GM18498 (cell line): ENCODE data around the gene ADAMTS2.
"Not testable (repeated sequence)": the region's sequence is repeated elsewhere in the genome, so short reads cannot be mapped to it uniquely, and the experiment has no call there.

Experiments used
- ATAC-seq: cut with Tn5 transposase; IDR thresholded peaks from one replicate; pipeline ENCODE4 v1.9.1; 2021; ENCODE audit warnings: mild to moderate bottlenecking, moderate library complexity; ENCODE audit not compliant: unreplicated experiment

ADAMTS2 gene

DNA sequence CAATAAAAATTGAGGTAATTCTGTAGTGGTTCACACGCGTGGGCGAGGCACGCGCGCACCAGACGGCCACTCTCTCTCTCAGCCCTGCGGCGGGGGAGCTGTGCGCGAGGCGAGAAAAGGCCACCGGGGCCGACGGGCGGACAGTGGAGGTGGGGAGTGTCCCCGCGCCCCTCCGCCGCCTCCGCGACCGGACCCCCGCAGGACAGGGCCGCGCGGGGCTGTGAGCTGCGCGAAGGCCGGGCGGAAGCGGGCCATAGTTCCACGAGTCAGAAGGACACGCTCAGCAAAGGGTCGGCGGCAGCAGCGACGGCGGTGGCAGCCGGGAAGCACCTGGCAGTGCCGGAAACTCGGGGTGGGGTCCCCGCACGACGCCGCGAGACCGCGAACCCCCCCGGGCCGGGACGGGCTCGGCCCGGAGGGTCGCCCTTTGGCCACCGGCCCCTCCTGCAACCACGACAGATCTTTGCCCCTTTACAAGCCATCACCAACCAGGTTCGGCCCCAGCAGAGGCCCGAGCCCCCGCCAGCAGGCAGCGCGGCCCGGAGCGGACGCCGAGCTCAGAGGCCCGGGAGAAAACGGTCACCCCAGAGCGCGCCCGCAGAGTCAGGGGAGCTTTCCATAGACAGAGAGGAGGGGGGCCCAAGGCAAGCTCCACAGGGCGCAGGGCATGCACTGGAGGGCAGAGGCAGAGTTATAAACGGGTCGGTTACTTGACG, 224.2 kb downstream of the ADAMTS2 start:
- no peak for ATAC-seq

DNA sequence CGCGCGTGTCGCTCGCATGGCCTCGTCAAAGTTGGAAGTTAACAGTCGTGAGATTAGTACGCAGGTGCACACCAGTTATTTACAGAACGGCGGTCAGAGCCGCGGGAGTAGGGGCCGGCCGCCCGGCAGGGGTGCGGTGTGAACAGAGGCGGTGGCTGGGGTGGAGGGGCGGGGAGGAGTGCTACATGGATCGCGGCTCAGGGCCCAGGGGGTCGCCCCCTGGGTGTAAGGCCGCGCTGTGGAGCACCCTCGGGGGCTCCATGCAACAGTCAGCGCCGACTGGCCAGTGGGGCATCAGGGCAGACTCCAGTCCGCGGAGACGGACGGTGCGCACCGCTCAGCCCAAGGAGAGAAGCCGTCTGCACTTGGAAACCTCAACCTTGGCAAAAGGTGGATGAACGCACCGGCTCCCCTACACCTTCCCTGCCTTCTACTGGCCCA, 224.8 kb downstream of the ADAMTS2 start:
- no peak for ATAC-seq

DNA sequence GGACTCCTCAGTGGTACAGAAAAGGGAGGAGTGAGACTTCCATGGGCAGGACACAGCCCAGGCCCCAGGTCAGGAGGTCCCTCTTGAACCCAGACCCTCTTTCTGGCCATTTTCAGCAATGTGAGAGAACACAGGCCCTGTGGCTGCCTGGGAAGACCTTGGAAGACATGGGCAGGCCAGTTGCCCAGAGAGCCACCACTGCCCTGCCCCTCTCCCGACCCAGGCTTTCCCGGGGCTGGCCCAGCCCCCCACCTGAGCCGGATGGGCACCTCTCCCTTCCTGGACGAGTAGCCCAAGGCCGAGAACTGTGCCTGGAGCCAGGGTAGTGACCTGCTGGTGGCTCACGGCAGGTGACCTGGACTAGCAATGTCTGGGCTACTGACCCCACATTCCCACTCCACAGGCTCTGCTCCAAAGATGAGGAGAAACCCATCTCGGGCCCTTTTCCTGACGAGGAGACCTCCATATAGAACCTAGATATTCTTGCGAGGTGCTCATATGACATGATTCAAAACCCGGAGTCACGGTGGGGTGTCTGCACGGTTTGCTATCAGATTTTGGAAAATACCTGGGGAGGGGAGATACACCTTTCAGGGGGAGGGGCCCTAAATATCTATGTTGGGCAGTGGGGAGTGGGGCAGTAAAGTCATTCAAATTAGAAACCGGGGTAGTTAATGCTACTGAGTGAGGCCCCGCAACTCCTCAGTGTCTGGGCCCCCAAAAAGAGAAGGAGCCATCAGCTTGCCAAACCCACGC, 225.7 kb downstream of the ADAMTS2 start:
- no peak for ATAC-seq

DNA sequence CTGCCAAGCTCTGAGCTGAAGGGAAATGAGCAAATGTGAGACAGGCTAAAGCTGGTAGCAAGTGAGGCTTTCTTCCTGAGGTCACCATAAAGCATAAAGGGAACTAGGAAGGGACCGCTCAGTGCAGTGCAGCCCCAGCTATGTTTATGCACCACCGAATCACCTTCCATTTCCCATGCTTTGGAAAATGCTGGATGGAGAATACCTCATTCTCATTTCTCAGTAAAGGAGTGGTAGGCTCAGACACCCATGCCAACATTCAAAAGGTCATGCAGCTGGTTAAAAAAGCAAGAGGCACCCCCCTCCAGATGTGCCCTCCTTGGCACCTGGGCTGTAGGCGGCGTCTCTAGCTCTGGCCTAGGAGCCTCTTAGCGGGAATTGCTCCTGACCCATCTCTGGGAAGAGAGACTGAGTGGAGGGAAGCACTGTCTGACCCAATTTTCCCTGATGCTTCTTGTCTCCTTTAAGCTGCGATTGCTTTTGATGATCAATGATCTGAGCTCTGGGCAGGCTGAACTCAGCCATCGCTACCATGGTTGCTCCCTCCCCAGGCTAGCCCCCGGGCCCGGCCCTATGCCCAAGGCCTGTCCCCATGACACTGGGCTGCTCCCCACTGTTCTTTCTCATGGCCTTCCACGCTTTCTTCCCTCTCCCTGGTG, 226.4 kb downstream of the ADAMTS2 start:
- ATAC-seq, result no peak

DNA sequence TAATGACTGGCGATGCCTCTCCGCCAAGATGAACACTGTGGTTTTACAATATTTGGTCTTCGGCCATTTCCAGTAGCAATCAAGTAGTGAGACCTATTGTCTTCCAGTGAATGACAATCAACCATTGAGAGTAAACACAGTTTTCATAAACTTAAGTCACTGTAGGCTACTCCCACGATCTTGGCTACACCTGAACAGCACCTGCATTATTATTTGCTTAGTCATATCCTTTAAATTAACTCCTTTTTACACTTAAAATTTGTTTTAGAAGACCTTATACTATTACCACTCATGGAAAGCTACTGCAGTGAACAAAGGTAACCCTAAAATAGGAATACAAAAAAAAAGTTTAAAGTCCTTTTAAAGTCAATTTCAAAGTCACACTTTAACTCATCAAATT, 226.9 kb downstream of the ADAMTS2 start:
- ATAC-seq, result no peak

DNA sequence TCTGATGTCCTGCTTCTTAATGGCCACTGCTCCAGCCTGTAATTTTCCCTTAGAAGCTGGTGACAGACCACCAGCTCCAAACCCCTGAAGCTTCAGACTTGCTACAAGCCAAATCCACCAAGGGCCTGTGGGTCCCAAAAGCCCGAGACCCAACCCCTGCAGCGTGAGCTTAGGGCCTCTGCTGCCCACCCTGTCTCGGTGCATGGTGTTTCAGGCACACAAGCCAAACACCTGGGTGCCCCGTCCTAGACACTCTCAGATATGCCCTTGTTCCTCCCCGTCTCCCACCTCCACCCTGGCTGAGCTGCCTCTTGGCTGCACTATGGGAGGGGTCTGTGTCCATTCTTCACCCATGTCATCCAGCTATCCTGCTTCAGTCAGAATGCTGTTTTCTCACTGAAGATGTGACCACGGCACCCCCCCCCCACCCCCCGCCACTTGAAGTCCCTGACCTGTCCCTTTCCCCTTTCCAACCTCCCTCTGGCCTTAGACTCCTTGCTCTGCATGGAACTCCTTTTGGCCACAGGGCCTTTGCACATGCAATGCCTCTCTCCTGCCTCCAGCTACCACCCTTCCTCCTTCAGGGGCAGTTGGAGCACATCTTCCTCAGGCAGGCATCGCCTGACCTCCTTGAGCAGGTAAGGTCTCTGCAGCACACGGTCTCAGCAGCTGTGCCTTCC, 229.3 kb downstream of the ADAMTS2 start:
- ATAC-seq, result no peak

DNA sequence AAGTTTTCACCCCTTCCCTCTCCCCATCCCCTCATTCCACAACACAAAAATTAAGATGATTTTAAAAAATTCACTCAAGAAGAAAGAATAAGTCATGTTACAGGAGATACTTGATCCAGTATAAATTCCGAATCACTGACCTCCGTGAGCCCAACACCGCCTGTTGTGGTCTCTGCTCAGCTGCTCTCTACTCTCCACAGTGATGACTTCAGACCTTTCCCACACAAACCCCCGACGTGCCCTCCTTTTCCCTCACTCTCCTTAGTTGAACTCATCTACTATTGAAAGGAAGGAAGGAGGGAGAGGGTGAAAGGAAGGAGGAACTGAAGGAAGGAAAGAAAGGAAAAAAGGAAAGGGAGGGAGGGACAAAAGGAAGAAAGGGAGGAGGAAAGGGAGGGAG, 230.0 kb downstream of the ADAMTS2 start:
- no peak for ATAC-seq

DNA sequence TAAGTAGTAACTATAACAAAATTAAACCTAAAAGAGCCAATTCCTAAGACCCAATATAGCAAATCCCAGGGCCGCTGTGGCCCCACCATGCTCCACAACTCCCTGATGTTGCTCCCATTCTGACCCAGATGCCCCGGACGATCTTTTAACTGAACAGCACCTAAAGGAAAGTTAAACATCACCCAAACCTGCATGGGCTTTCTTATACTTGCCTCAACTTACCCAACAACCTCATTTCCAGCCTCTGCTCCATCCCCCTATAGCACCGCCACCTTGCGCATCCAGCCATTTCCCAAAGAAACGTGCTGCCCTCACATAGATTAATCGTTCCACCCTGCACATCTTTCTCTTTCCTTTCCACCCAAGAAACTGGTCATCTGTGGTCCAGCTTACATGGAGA, 230.5 kb downstream of the ADAMTS2 start:
- no peak for ATAC-seq

DNA sequence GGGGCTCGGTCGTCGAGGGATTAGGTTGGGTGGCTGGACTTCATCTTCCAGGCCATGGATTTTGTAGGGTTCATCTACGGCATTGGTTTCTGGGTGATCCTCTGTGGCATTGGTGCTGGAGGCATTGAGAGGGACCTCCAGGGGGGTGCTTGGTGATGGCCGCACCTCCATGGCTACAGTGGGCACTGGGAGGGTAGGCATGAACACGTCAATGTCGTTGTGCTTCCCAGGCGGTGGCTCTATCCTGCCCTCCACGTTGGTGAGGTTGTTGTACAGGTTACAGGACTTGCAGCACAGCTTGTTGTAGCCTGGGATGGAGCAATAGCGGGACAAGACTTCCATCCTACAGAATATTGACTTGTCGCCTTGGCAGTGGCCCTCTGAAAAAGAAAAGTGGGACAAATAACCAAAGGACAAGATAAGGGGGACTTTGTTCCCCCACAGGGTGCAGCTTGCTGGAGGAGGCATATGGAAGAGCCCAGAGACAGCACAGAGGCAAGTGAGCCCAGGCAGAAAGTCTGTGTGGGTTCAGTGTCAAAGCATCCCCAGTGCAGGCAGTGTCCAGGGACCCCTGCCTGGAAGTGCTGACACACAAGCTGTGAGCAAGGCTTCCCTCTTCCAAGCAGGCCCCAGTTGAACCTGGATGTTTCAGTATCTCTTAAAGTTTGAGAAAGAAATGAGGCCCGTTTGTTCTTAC, 231.2 kb downstream of the ADAMTS2 start:
- no peak for ATAC-seq

DNA sequence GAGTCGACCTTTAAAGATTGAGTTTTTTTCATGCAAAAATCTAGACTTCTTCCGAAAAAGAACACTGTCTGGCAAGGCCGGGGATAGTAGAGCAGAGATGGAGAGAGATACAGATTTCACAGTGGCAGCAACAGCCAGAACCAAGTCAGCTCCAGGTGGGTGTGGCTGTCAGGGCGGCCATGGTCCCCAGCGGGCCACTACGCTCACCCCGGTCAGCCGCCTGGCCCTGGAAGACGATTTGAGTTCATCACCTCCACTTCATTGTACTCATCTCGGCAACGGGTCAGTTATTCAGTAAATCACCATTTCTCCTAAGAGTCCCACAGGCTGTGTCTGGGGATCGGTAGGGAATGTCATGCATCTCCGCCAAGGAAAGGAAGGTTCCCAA, 232.1 kb downstream of the ADAMTS2 start:
- ATAC-seq, result no peak

DNA sequence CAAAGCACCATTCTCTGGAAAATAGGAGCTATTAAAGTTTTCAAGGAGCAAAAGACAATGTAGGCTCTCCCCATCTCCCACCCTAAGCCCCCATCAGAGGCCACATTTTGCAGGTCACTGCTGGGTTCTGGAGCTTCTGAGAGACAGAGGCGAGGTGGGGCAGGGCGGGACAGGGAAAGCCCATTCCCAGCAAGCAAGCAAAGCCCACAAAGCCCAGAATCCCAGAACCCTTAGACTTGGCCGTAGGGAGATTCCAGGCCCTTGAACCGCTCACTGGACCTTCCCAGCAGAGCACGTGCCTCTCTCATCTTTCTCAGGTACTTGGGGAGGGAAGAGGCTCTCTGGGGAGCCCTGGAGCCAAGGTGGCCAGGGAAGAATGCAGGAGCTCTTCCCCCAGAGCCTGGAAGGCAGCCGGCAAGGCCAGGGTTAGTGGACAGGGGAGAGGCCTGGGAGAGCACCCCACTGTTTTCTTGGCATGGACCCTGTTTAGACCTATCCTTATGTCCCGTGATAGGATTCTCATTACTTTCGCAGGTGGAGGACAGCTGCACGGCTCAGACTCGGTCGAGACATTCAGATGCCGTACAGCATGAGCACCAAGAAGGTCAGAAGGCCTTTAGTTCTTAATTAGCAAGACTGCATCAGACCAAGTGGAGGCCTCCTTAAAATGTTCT, 232.7 kb downstream of the ADAMTS2 start:
- ATAC-seq, result no peak

DNA sequence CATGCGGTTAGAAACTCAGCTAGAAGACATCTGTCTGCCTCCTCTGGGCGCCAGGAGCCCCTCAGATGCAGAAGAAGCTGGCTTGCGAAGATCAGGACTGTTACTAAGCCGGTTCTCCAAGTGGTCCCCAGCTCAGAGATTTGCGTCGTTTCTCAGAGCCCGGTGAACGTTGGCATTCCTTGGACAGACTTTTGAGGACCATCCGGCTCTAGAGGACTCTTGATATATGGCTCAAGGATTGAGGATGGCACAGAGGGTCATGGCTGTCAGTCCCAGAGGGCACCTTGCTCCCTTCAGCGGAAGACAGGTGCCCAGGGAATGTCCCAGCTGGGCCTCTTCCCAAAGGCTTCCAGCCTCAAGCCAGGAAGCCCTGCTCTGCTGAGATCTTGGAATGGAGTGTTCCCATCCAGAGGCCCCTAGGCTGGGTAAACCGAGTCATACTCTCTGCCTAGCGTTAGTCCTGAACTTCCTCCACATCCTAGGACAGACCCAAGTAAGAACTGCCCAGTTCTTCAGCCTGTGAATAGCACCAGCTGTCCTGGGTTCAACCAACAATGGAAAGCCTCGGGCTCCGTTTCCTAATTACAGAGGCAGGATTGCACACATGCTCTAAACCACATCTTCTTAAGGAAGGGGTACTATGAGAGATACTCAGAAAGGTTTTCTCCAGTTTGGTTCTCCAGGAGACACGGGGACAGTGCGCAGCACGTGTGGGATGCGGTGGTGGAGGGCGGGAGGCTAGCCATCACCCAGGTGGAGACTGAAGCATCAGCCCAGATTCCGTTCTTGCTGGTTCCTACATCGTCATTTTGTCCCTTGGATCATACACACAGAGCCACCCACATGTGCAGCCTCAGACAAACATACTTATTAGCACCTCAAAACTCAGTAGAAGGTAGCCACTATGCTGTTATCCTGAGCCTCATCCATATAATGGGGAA, 233.7 kb downstream of the ADAMTS2 start:
- ATAC-seq, result no peak

DNA sequence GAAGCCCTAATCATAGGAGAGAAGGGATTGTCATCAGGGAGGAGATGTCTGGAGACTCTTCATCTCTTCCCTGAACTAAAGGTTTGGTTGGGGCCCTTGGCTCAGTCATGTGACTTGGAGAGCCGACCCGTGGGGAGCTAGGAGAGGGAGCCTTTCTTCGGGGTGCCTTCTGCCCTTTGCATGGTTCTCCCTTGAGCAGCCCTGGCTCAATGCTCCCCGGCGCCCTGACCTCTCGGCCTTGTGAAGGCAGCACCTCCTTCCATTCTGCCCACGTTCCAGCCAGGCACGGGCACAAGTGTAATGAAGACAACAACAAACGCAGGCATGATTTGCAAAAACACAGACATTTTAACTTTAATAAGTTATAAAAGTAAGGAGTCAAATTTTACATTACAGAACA, 234.7 kb downstream of the ADAMTS2 start:
- no peak for ATAC-seq

DNA sequence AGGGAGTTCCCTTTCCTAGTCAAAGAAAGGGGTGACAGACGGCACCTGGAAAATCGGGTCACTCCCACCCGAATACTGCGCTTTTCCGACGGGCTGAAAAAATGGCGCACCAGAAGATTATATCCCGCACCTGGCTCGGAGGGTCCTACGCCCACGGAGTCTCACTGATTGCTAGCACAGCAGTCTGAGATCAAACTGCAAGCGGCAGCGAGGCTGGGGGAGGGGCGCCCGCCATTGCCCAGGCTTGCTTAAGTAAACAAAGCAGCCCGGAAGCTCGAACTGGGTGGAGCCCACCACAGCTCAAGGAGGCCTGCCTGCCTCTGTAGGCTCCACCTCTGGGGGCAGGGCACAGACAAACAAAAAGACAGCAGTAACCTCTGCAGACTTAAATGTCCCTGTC, 244.0 kb downstream of the ADAMTS2 start:
- not testable (repeated sequence) for ATAC-seq

DNA sequence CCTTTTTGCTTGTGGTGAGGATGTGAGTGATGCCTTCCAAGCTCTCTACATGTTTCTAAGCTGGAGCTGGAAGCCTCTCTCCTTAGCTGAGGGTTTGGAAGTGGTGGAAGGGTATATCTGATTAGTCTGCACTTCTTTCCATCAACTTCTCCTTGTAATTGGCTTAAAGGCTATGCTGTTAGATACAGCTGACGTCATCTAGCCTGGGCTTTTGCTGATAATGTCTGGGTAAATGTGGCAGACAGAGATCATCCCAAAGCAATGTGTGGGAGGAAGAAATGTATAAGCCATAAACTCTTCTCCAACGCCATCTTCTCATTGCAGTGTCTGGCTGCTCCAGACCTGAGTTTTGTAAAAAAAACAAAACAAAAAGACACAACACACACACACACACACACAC, 255.8 kb downstream of the ADAMTS2 start:
- no peak for ATAC-seq

DNA sequence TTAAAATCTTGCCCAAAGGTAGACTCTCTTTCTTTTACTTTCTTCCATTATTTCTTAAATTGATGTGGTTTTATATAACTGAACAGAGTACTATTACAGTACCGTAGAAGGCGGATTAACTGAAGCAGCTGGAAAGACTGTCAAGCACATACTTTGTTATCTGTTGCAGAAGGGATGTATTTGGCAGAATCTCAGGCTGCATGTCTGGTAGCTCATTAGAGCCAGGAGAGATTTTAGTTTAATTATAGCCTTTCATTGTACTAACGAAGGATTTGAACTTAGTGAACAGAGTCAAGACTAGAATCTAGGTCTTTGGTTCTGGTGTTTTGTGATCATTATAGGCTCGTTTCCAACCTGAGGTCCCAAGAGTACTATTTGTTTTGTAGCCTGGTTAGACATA, 264.5 kb downstream of the ADAMTS2 start:
- no peak for ATAC-seq

DNA sequence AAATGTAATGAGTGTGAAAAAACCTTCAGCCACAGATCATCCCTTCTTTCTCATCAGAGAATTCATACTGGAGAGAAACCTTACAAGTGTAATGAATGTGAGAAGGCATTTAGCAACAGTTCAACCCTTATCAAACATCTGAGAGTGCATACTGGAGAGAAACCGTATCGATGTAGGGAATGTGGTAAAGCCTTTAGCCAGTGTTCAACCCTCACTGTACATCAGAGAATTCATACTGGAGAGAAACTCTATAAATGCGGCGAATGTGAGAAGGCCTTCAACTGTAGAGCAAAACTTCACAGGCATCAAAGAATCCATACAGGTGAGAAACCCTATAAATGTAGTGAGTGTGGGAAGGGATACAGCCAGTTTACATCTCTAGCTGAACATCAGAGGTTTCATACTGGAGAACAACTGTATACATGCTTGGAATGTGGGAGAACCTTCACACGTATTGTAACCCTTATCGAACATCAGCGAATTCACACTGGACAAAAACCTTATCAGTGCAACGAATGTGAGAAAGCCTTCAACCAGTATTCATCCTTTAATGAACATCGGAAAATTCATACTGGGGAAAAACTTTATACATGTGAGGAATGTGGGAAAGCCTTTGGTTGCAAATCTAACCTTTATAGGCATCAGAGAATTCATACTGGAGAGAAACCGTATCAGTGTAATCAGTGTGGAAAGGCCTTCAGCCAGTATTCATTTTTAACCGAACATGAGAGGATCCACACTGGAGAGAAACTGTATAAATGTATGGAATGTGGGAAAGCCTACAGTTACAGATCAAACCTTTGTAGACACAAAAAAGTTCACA, 265.9 kb downstream of the ADAMTS2 start:
- no peak for ATAC-seq

DNA sequence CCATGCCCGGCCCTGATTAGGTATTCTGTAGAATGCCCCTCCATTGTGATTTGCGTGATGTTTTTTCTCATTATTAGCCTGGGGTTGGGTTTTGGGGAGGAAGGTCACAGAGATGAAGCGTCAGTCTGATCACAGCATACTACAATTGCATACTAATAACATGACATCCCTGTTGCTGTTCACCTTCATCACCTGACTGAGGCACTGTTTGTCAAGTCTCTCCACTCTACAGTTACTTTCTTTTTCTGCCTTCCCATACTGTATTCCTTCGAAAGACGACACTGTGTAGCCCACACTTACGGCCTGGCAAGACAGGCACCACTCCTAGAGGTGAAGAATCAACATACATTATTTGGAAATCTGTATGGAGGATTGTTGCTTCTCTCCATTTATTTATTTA, 279.6 kb downstream of the ADAMTS2 start:
- no peak for ATAC-seq
